Measurements from ENCODE around the gene OTOR. TPM values are rescaled to one million over a fixed set of nuclear protein-coding genes. Genes with fewer than 3 reads are reported as not detected.
A peak's percentile ranks its signal among the peaks of the same experiment; 100 is the strongest.

OTOR gene
- total and polyA plus RNA-seq, 2 of the 13 experiments (the other 11 are each of a cell fraction or from before 2014, with no cell fraction given) = not detected

GRCh38 chr20:16760431-16761304 lies 12.5 kb downstream of the OTOR start:
- no peak overlapping the region for H3K4me3 ChIP-seq (replicated peaks in 1 of 3; ENCODE audit: insufficient read depth in 1 of 3, low read depth in 2 of 3, low read length in 3 of 3)
- no peaks in the 10 kb centered on the region; a peak in 1 of 5 replicates for H3K27me3 ChIP-seq (ENCODE audit: control insufficient read depth in 1 of 2, insufficient read depth in 2 of 2, low read length in 2 of 2)
- no peaks in the 10 kb centered on the region for H4K20me1 ChIP-seq (ENCODE audit: insufficient read depth, low read length)
- ChIA-PET CTCF (ENCODE audit: low intra/inter-chr PET ratio, low total read pairs) (interaction anchor here (1.4 to 2.2 kb wide), 4 partner anchors 57 to 242 kb away, joined by 4 to 28 read pairs (median 8); no protein-coding TSS in a partner anchor), POLR2A (no interaction called here)
- H3K79me2 ChIP-seq (ENCODE audit: insufficient read depth, low read length) = no peaks in the 10 kb centered on the region
- H2AFZ ChIP-seq (ENCODE audit: low read length) = peak overlapping the region; percentile 60
- TF ChIP-seq ZNF605 (CRISPR knock-in tag; IDR thresholded peaks at IDR 0.05) (peak; percentile 47; the same call in 1 of the 2 replicates), POGK (CRISPR knock-in tag; conservative IDR thresholded peaks at IDR 0.05) (peak; percentile 48; the same call in 1 of the 2 replicates), RARG (CRISPR knock-in tag; IDR thresholded peaks at IDR 0.05; ENCODE audit: low read depth) (no peak)
- H3K4me2 ChIP-seq (ENCODE audit: low read depth, low read length) = peak overlapping the region; percentile 19; the same call in 1 of the 2 replicates
- no peak for DNase-seq (ENCODE audit: low spot score)
- intact Hi-C loops (cut with micrococcal nuclease; ENCODE audit: unreplicated experiment) = loop anchor here (1.0 kb wide), 5 partner anchors 59 to 1051 kb away; no protein-coding TSS in a partner anchor
- no TSS peak for BruUV-seq (replicated peaks)
- FAIRE-seq = no peak
- in situ Hi-C loops (cut with HindIII; ENCODE audit: extremely low pct_ligation_motif_present, low pct_unique_long_range_greater_than_20kb) = loop anchor here (5.0 to 10.0 kb wide), 3 partner anchors 63 to 1056 kb away; no protein-coding TSS in a partner anchor
- peak; percentile 63 for ATAC-seq
- H3K9me3 ChIP-seq (ENCODE audit: low read length) = no peaks in the 10 kb centered on the region
- no peaks in the 10 kb centered on the region for H3K36me3 ChIP-seq (replicated peaks in 1 of 2; ENCODE audit: control insufficient read depth in 1 of 2, insufficient read depth in 2 of 2, low read length in 2 of 2)
- H3K27ac ChIP-seq (ENCODE audit: extremely low read length, insufficient read depth, low read length) = no peak overlapping the region
- no peak overlapping the region for H3K9ac ChIP-seq (ENCODE audit: insufficient read depth, low read depth, low read length)
- H3K4me1 ChIP-seq (ENCODE audit: insufficient read depth, low read length) = peaks cover 10% of the 10 kb centered on the region; the same call in 1 of the 2 replicates
- 14% methylated on average over 11 of the region's 11 CpGs for WGBS (ENCODE audit: low lambda C conversion rate)

Data from HepG2 (cell line).